Right hindlimb (tissue), 1 donor: Measurements from ENCODE around the gene TGM3.

ENCODE experiments used
- DNase-seq: peaks from one replicate; pipeline ENCODE4 v3.0.0-alpha.2; 2018

The TGM3 gene

DNA sequence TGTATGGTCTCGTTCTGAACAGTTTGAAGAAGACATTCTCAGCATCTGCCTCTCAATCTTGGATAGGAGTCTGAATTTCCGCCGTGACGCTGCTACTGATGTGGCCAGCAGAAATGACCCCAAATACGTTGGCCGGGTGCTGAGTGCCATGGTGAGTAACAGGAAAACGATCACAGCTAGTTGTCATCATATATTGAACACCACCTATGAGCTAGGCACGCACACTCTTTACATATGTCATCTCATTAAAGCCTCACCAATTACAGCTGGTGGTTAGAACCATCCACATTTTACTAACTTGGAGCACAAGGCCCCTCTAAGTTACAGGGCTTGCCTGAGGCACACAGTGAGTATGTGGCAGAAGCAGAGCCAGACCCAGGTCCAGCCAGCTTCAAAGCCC, 17.1 kb downstream of the TGM3 start:
- DNase-seq = no peak

DNA sequence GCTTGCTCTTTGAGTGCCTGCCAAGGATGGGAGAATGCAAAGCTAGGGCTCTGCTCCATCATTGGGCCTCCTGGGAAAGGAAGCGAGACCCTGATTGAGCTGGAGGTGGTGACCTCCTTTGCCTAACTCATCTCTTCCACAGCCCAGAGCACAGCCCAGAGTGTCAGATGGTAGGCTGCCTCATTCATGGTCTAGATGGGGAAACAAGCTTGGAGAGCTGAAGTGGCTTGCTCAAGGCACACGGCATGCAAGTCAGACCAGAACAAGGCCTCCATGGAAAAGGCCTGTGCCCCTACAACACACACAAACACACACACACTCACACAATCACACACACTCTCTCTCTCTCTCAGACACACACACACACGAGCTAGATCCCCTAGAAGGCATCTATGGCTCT, 17.5 kb downstream of the TGM3 start:
- no peak for DNase-seq

DNA sequence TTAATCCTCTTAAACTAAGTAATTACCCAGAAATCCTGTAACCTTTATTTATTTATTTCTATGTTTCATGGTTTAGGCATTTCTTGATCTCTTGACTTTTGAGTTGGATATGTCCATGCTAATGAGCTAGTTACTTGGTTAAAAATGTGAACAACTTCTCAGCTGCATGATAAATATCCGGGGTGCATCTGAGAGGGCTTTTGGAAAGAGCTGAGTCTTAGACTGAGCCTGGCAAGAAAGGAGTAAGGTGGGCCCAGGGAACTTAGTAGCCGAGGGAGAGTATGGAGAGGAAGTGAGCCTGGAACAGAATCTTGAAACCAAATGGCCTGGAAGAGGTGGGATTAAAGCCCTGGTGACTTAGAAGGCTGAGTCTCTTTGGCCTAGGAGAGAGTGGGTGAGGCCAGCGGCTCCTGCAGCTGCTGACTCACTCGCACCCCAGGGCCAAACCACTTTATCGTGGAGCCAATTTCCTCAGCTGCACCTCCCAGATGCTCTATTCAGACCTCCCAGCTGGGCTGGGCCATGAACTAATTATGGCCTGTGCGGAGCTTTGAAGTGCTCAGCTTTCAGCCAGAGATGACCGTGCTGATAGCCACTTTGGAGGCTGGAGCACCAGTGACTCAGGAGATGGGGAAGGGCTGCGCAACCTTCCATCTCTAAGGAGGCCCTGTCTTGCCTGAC, 19.1 kb downstream of the TGM3 start:
- DNase-seq = peak; percentile 74

DNA sequence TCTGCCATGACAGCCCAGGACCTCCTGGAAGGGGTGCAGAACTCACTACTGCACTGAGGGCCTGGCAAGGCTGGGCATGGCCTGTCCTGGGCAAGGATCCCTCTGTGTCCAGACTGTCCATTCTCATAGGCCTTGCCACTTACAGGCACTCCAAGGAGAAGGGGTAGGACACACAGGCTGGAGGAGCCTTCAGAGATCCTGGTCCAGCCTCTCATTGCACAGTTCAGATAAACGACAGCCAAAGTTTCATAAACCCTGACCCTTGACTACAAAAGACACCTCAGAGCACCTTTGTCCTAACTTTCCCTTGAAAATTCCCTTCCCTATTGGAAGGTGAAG, 19.6 kb downstream of the TGM3 start:
- no peak for DNase-seq

- DNase-seq = no peak
Observed at GRCh38 chr20:2316847-2317495, 21.2 kb downstream of the TGM3 start.

DNA sequence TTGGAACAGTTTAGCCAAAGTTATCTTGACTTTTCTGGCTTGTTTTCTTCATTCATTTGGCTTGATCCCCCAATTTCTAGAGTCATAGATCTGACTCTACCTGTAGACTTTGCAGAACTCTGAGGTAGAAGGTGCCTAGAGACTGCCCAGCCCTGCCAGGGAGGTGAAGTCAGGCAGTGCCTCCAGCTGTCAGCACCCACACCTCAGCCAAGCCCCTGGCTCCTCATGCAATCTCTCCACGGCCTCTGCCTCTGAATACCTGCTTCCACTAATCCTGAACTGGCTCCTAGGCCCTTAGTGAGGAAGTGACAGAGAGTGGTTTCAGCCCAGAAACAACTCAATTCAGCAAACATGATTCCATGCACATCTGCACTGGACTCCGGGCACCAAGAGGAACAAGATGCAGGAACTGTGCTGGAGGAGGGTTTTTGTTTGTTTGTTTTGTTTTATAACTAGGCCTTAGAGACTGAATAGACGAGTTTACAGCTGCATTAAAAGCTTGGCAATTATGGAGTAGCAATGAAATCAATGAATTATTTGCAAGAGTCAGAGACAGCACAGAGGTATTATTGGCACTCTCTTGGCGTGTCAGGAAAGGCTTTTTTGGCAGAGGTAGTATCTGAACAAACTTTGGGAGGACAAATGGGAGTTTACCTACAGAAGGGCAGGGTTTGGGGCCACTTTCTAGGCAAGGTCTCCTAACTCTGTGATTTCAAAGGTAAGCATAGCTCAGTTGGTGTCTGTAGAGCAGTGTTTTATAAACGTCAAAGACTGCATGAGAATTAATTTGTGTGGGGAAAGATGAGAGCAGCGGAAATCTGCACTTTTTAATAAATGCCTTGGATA, 25.2 kb downstream of the TGM3 start:
- DNase-seq = peak; percentile 1

DNA sequence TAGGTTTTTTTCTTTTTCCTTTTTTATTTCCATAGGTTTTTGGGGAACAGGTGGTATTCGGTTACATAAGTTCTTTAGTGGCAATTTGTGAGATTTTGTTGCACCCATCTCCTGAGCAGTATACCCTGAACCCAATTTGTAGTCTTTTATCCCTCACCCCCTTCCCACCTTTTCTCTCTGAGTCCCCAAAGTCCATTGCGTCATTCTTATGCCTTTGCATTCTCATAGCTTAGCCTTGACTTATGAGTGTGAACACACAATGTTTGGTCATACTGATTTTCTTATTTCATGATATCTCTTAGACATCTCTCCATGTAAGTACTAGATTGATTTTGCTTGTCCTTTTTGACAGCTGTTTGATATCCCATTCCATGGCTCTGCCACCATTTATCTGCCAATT, 27.2 kb downstream of the TGM3 start:
- DNase-seq = no peak

GRCh38 chr20:2326046-2326445, 30.2 kb downstream of the TGM3 start:
- DNase-seq = peak; percentile 1

GRCh38 chr20:2327620-2328555, 32.1 kb downstream of the TGM3 start:
- peak; percentile 11 for DNase-seq

GRCh38 chr20:2329286-2329685, 33.5 kb downstream of the TGM3 start:
- DNase-seq = no peak

- no peak for DNase-seq
Observed at GRCh38 chr20:2330090-2330695, 34.4 kb downstream of the TGM3 start.

GRCh38 chr20:2331106-2331505, 35.3 kb downstream of the TGM3 start:
- no peak for DNase-seq

- DNase-seq = no peak
Observed at GRCh38 chr20:2331901-2332565, 36.2 kb downstream of the TGM3 start.

GRCh38 chr20:2332711-2333110, 36.9 kb downstream of the TGM3 start:
- no peak for DNase-seq

DNA sequence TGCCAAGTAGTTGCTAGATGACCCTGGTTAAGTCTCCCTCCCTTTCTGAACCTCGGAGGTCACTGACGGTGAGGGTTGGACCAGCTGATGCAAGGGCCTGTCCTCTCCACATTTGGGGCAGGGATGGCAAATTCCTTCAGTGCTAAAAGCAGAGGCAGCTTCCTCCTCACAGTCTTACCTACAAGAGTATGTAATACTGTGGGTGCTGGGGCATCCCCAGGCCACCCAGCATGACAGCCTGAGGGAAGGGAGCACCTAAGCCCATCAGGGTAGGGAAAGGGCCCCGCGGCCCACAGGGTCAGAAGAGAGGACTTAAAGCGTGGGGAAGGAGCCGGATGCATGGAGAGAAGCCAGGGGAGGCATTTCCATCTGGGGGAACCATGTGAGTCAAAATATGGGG, 38.0 kb downstream of the TGM3 start:
- no peak for DNase-seq

DNA sequence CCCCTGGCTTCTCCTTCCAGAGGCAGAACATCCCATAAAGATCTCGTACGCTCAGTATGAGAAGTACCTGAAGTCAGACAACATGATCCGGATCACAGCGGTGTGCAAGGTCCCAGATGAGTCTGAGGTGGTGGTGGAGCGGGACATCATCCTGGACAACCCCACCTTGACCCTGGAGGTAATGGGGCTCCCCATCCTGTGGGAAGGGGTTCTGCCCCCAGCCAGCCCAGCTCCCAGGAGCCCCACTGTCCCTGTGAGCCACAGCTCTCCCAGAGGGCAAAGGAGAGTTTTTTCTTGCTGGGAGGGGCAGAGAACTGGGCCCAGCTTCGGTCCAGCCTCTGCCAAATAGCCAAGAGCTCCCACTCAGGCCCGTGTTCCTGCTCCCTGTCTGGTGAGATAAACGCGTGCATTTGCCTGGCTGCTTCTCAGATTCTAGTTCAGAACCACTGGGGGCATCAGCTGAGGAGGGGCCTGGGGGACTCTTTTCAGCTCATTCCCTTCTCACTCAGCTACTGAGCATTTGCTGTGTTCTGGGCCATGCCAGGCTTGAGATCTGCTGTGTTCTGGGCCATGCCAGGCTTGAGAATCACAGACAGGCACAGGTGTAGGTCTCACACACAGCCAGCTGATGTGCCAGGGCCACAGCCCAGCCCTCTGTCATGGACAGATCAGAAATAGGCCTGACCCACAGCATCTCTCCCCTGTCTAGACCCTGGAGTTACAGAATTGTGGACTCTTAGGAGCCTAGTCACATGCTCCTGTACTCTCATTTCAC, 39.5 kb downstream of the TGM3 start:
- no peak for DNase-seq

GRCh38 chr20:2336471-2336870, 40.7 kb downstream of the TGM3 start:
- DNase-seq = no peak

GRCh38 chr20:2337142-2337541, 41.3 kb downstream of the TGM3 start:
- DNase-seq = no peak

DNA sequence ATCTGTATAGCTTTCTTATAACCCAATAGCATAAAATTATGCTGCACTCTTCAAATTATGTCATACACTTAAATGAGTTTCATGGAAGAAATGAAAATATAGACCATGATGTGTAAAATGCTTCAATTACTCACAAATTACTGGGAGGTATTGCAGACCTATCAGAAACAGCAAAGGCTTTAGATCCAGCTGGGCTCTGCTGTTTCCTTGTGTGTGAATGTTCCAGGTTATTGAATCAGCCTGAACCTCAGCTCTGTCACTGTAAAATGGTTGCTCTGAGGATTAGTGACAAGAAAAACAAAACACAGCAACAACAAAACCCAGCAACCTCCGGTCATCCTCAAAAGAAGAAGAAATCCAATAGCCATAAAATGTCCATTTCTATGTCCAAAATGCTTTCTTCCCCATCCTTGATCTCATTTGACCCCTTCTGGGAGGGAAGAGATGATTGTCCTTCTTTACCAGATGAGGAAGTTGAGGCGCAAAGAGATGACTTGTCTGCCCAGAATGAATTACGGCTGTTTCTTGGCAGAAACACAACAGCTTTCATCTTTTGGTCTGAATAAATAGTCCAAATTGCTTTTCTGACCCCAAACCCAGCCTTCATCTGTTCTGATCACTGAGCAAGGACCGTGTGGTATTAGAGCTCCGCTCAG, 42.7 kb downstream of the TGM3 start:
- no peak for DNase-seq

GRCh38 chr20:2340136-2340535, 44.3 kb downstream of the TGM3 start:
- DNase-seq = no peak

- no peak for DNase-seq
Observed at GRCh38 chr20:2340823-2341222, 45.0 kb downstream of the TGM3 start.
